ENCODE data around the gene NINL. TPM values are rescaled to one million over a fixed set of nuclear protein-coding genes. Genes with fewer than 3 reads are reported as not detected.

Gene NINL
- total RNA-seq, 4 donors from 2014 or later: 3.0 to 5.8 (median 3.7) TPM

DNA sequence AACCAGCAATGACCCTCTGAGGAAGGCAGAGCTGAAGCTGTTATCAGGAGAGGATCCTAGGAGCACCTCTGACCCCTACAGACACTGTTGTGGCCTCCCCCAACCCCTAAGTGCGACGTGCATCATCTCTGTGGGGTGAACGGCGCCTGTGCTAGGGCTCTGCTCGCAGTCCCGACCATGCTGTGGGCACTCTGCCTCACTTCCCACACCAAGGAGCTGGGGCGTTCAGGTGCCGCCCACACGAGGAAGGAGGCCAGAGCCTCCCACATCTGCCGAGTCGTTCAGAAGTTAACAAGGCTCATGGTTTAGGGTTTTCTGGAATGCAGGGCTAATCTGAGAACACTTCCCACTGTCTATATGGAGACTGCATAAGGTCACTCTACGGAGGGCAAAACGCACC is 115.8 kb downstream of the NINL start:
- WGBS: 86% methylated on average over 13 of the region's 13 CpGs
- intact Hi-C loops (cut with DNase I): no loop called here
- peaks cover 3 to 61% (median 19%) of the 10 kb centered on the region in 4 donors for H3K36me3 ChIP-seq

DNA sequence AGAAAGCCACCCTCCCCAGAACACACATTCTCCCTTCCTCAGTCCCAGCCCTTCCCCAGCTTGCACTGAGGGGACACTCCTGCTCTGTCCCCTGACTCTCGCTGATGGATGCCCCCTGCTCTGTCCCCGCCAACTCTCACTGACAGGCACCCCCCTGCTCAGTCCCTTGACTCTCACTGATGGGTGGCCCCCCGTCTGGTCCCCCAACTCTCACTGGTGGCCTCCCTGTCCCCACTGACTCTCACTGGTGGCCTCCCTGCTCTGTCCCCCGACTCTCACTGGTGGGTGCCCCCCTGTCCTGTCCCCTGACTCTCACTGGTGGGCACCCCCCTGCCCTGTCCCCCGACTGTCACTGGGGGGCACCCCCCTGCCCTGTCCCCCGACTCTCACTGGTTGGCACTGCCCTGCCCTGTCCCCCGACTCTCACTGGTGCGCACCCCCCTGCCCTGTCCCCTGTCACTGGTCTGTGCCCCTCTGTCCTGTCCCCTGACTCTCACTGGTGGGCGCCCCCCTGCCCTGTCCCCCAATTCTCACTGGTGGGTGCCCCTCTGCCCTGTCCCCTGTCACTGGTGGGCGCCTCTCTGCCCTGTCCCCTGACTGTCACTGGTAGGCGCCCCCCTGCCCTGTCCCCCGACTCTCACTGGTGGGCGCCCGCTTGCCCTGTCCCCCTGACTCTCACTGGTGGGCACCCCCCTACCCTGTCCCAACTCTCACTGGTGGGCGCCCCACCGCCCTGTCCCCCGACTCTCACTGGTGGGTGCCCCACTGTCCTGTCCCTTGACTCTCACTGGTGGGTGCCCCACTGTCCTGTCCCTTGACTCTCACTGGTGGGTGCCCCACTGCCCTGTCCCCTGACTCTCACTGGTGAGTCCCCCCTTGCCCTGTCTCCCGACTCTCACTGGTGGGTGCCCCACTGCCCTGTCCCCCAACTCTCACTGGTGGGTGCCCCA is 116.9 kb downstream of the NINL start:
- TF ChIP-seq, protein P1, sequence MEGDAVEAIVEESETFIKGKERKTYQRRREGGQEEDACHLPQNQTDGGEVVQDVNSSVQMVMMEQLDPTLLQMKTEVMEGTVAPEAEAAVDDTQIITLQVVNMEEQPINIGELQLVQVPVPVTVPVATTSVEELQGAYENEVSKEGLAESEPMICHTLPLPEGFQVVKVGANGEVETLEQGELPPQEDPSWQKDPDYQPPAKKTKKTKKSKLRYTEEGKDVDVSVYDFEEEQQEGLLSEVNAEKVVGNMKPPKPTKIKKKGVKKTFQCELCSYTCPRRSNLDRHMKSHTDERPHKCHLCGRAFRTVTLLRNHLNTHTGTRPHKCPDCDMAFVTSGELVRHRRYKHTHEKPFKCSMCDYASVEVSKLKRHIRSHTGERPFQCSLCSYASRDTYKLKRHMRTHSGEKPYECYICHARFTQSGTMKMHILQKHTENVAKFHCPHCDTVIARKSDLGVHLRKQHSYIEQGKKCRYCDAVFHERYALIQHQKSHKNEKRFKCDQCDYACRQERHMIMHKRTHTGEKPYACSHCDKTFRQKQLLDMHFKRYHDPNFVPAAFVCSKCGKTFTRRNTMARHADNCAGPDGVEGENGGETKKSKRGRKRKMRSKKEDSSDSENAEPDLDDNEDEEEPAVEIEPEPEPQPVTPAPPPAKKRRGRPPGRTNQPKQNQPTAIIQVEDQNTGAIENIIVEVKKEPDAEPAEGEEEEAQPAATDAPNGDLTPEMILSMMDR (IDR thresholded peaks at IDR 0.05): no peak
- TF ChIP-seq POLR2A (IDR thresholded peaks at IDR 0.05; ENCODE audit: low read depth) (no peak), POLR2AphosphoS5 (IDR thresholded peaks at IDR 0.05) (no peak), EP300 (IDR thresholded peaks at IDR 0.05) (no peak)
- no peak for DNase-seq (ENCODE audit: extremely low spot score)
- intact Hi-C loops (cut with DNase I): no loop called here
- no peaks in the 10 kb centered on the region for H3K9me3 ChIP-seq
- H3K36me3 ChIP-seq: peaks cover 3 to 72% (median 19%) of the 10 kb centered on the region in 4 donors
- H3K4me1 ChIP-seq: no peaks in the 10 kb centered on the region
- no peak overlapping the region for H3K27ac ChIP-seq (replicated peaks in 1 of 4)
- no peak overlapping the region for H3K4me3 ChIP-seq
- H3K27me3 ChIP-seq: no peaks in the 10 kb centered on the region
- 90% methylated on average over 18 of the region's 18 CpGs for WGBS

More for the DNA sequence above, 115.8 kb downstream of the NINL start:
- Histone ChIP-seq H3K9me3 (no peaks in the 10 kb centered on the region), H3K4me1 (no peaks in the 10 kb centered on the region), H3K27me3 (no peaks in the 10 kb centered on the region), H3K4me3 (no peak overlapping the region), H3K27ac (replicated peaks in 1 of 4) (no peak overlapping the region)
- DNase-seq (ENCODE audit: extremely low spot score): no peak
- TF ChIP-seq POLR2A (IDR thresholded peaks at IDR 0.05; ENCODE audit: low read depth): no peak
- TF ChIP-seq POLR2AphosphoS5 (IDR thresholded peaks at IDR 0.05): no peak
- TF ChIP-seq, protein P1 (IDR thresholded peaks at IDR 0.05): no peak
- no peak for TF ChIP-seq EP300 (IDR thresholded peaks at IDR 0.05)

DNA sequence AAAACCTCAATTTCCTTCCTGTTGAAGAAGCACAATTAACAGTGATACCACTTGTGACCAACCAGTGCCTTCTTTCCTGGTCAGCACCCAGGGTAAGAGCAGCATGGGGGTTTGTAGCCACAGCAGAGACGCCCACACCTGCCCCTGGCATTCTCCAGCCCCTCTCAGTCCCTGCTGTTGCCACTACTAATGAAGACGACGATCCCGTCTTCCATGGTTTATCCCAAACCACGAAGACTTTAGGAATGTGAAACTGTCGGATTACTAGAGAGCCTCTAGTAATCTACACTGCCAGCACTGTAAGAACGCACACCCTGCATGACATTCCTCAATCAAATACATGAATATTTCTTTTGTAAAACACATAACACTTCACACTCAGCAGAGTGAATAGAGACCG is 117.9 kb downstream of the NINL start:
- H3K4me3 ChIP-seq: no peak overlapping the region
- no peaks in the 10 kb centered on the region for H3K9me3 ChIP-seq
- intact Hi-C loops (cut with DNase I): no loop called here
- DNase-seq (ENCODE audit: extremely low spot score): no peak
- 91% methylated on average over 8 of the region's 8 CpGs for WGBS
- H3K4me1 ChIP-seq: no peaks in the 10 kb centered on the region
- H3K27me3 ChIP-seq: no peaks in the 10 kb centered on the region
- TF ChIP-seq POLR2AphosphoS5 (IDR thresholded peaks at IDR 0.05) (no peak), EP300 (IDR thresholded peaks at IDR 0.05) (no peak), POLR2A (IDR thresholded peaks at IDR 0.05; ENCODE audit: low read depth) (no peak)
- TF ChIP-seq, protein P1 (IDR thresholded peaks at IDR 0.05): no peak
- no peak overlapping the region for H3K27ac ChIP-seq (replicated peaks in 1 of 4)
- H3K36me3 ChIP-seq: peaks cover 3 to 76% (median 19%) of the 10 kb centered on the region in 4 donors

DNA sequence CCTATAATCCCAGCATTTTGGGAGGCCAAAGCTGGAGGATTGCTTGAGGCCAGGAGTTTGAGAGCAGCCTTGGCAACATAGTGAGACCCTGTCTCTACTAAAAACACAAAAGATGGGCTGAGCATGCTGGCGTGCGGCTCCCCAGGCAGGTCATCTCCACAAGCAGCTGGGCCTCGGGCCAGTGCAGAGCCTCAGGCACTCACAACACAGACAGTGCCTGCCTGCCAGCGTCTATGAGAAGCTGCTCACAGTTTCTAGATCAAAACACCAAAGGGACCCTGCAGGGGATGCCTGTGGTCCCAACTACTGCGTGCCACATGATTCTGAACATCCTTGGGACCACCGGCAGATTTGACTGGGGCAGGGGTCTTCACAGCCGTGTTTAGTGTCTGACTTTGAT is 118.5 kb downstream of the NINL start:
- H3K27me3 ChIP-seq: no peaks in the 10 kb centered on the region
- H3K4me3 ChIP-seq: no peak overlapping the region
- no peak for DNase-seq (ENCODE audit: extremely low spot score)
- no peak overlapping the region for H3K27ac ChIP-seq (replicated peaks in 1 of 4)
- peaks cover 3 to 81% (median 21%) of the 10 kb centered on the region in 4 donors for H3K36me3 ChIP-seq
- no peaks in the 10 kb centered on the region for H3K9me3 ChIP-seq
- 81% methylated on average over 7 of the region's 7 CpGs for WGBS
- TF ChIP-seq, protein P1 (IDR thresholded peaks at IDR 0.05): no peak
- TF ChIP-seq POLR2A (IDR thresholded peaks at IDR 0.05; ENCODE audit: low read depth): no peak
- no peak for TF ChIP-seq POLR2AphosphoS5 (IDR thresholded peaks at IDR 0.05)
- no peak for TF ChIP-seq EP300 (IDR thresholded peaks at IDR 0.05)
- H3K4me1 ChIP-seq: no peaks in the 10 kb centered on the region
- intact Hi-C loops (cut with DNase I): no loop called here

Measured in esophagus muscularis mucosa (tissue), 4 donors.